CD4-positive, alpha-beta T cell (primary cell): ENCODE results near the gene VIPR2. TPM values are rescaled to one million over a fixed set of nuclear protein-coding genes. Genes with fewer than 3 reads are reported as not detected.
A peak's percentile ranks its signal among the peaks of the same experiment; 100 is the strongest.

Experiments used
- ATAC-seq: fragments of 200-7000 bp; cut with Tn5 transposase; one replicate; pipeline ENCODE4 v1.10.0; 2022; ENCODE audit warnings: mild to moderate bottlenecking; ENCODE audit not compliant: poor library complexity
- CTCF ChIA-PET: fragments of 350-600 bp; sonication (Branson Sonifier 250); formaldehyde crosslinking; loops from one replicate; lab custom pipeline; 2021; ENCODE audit warnings: antibody characterized with exemption, inconsistent platforms; lab: Charles Lee
- POLR2A ChIA-PET: fragments of 350-600 bp; sonication (Branson Sonifier 250); formaldehyde crosslinking; loops from one replicate; lab custom pipeline; 2021; ENCODE audit warnings: antibody characterized with exemption, inconsistent platforms; lab: Charles Lee
- DNase-seq, 14 experiments: peaks; one replicate each; pipeline ENCODE4 v3.0.0-alpha.2; 2013 to 2020; ENCODE audit warnings: mixed read lengths in 2 of 14
- H3K27ac ChIP-seq, 2 donors: one replicate each; pipeline versions ENCODE4 v1.5.1 to v1.7.0; 2013; ENCODE audit warnings: low read length in 2 of 2, low read depth in 1 of 2, mild to moderate bottlenecking in 1 of 2
- H3K27me3 ChIP-seq, 2 experiments: 1 replicate in 1 of 2; 2 replicates in 1 of 2; pipeline versions ENCODE4 v1.6.1 to v1.7.0; 2013; ENCODE audit warnings: low read length in 2 of 2, control low read depth in 1 of 2, mild to moderate bottlenecking in 1 of 2, moderate library complexity in 1 of 2; ENCODE audit not compliant: insufficient read depth in 2 of 2, control insufficient read depth in 1 of 2
- H3K36me3 ChIP-seq: one replicate; pipeline ENCODE4 v1.6.1; 2013; ENCODE audit warnings: low read length, control low read depth; ENCODE audit not compliant: insufficient read depth
- H3K4me1 ChIP-seq: one replicate; pipeline ENCODE4 v1.6.1; 2013; ENCODE audit warnings: low read length, control low read depth; ENCODE audit not compliant: insufficient read depth
- H3K4me3 ChIP-seq: one replicate; pipeline ENCODE4 v1.5.1; 2013; ENCODE audit warnings: mild to moderate bottlenecking, low read length, moderate library complexity
- H3K9me3 ChIP-seq, 2 experiments: 1 replicate in 1 of 2; 2 replicates in 1 of 2; pipeline versions ENCODE4 v1.6.1 to v1.7.0; 2013; ENCODE audit warnings: low read length in 2 of 2, mild to moderate bottlenecking in 2 of 2, control low read depth in 1 of 2, moderate library complexity in 1 of 2; ENCODE audit not compliant: control insufficient read depth in 1 of 2, insufficient read depth in 1 of 2
- H3K27ac Mint-ChIP-seq: one replicate; pipeline ENCODE4 v1.8.0; 2020; ENCODE audit warnings: mixed read lengths
- H3K27me3 Mint-ChIP-seq: one replicate; pipeline ENCODE4 v1.8.0; 2021; ENCODE audit warnings: mixed read lengths
- H3K36me3 Mint-ChIP-seq: one replicate; pipeline ENCODE4 v1.8.0; 2021; ENCODE audit warnings: low read depth, mixed read lengths
- H3K4me1 Mint-ChIP-seq: one replicate; pipeline ENCODE4 v1.8.0; 2021; ENCODE audit warnings: low read depth, mixed read lengths
- H3K4me3 Mint-ChIP-seq: one replicate; pipeline ENCODE4 v1.8.0; 2020; ENCODE audit warnings: mild to moderate bottlenecking, mixed read lengths
- H3K9me3 Mint-ChIP-seq: one replicate; pipeline ENCODE4 v1.8.0; 2020; ENCODE audit warnings: mixed read lengths
- CTCF ChIP-seq: fragments of 200-600 bp; IDR thresholded peaks from one replicate; pipeline ENCODE4 v1.8.0; 2022; ENCODE audit warnings: antibody characterized with exemption, mild to moderate bottlenecking
- intact Hi-C, 2 experiments: fragments of 100-400 bp; cut with DNase I in 1 of 2; cut with micrococcal nuclease in 1 of 2; formaldehyde crosslinking; loops; one replicate each; pipeline versions ENCODE4 v1.15.1 to v1.9.0; 2023 to 2025; cut with DNase I, micrococcal nuclease
- total RNA-seq, 174 experiments: library from RNA in 2 of 174; stranded (reverse) in 2 of 174; gene quantifications; one replicate each; pipeline ENCODE4 v1.2.3 and lab custom pipeline; 2021 to 2026

Gene VIPR2
- total RNA-seq, 2 experiments from 2014 or later, result 0.59 to 0.80 TPM

- H3K27me3 ChIP-seq, result peaks cover 18 to 24% of the 10 kb centered on the region in 2 experiments
- no peaks in the 10 kb centered on the region for H3K36me3 ChIP-seq
- intact Hi-C loops, result no loop called here
- peak in 1 of 14 experiments; percentile 24 for DNase-seq
- Mint-ChIP-seq H3K36me3 (no peaks in the 10 kb centered on the region), H3K4me1 (peaks cover 15% of the 10 kb centered on the region), H3K27ac (no peak overlapping the region), H3K4me3 (peak overlapping the region; percentile 35), H3K27me3 (peaks cover 18% of the 10 kb centered on the region), H3K9me3 (no peaks in the 10 kb centered on the region)
- no peak overlapping the region for H3K27ac ChIP-seq
- H3K4me3 ChIP-seq, result peak overlapping the region; percentile 43
- H3K9me3 ChIP-seq, result peaks cover 0 to 14% of the 10 kb centered on the region in 2 experiments
- ChIA-PET CTCF (no interaction called here), POLR2A (no interaction called here)
- TF ChIP-seq CTCF, result no peak
- H3K4me1 ChIP-seq, result peaks cover 15% of the 10 kb centered on the region
- ATAC-seq, result no peak
Measured at GRCh38 chr7:159031135-159031701, 113.4 kb downstream of the VIPR2 start.

- no peaks in the 10 kb centered on the region for H3K36me3 Mint-ChIP-seq
- ChIA-PET CTCF (no interaction called here), POLR2A (no interaction called here)
- H3K27me3 ChIP-seq, result peaks cover 18 to 24% of the 10 kb centered on the region in 2 experiments
- H3K27ac ChIP-seq, result no peak overlapping the region
- H3K4me3 ChIP-seq, result peak overlapping the region; percentile 43
- H3K9me3 ChIP-seq, result peaks cover 0 to 14% of the 10 kb centered on the region in 2 experiments
- H3K4me1 Mint-ChIP-seq, result peaks cover 17% of the 10 kb centered on the region
- DNase-seq, result peak in 3 of 14 experiments; percentile 7 to 34 (median 19)
- H3K9me3 Mint-ChIP-seq, result no peaks in the 10 kb centered on the region
- ATAC-seq, result peak; percentile 31
- intact Hi-C loops, result no loop called here
- peak overlapping the region; percentile 35 for H3K4me3 Mint-ChIP-seq
- H3K36me3 ChIP-seq, result no peaks in the 10 kb centered on the region
- H3K27me3 Mint-ChIP-seq, result peaks cover 19% of the 10 kb centered on the region
- TF ChIP-seq CTCF, result no peak
- H3K27ac Mint-ChIP-seq, result no peak overlapping the region
- peaks cover 15% of the 10 kb centered on the region for H3K4me1 ChIP-seq
Measured at GRCh38 chr7:159030490-159031134, 114.1 kb downstream of the VIPR2 start.

GRCh38 chr7:159028508-159029401, 115.9 kb downstream of the VIPR2 start:
- ChIA-PET CTCF (no interaction called here), POLR2A (interaction anchor here (0.9 kb wide), 1 partner anchor 52 kb away, joined by 3 read pairs; no protein-coding TSS in a partner anchor)
- no peak overlapping the region for H3K4me3 ChIP-seq
- H3K27ac ChIP-seq, result no peak overlapping the region
- H3K36me3 ChIP-seq, result no peaks in the 10 kb centered on the region
- intact Hi-C loops, result no loop called here
- H3K9me3 Mint-ChIP-seq, result no peaks in the 10 kb centered on the region
- peaks cover 19% of the 10 kb centered on the region for H3K27me3 Mint-ChIP-seq
- H3K4me3 Mint-ChIP-seq, result no peak overlapping the region
- peaks cover 15% of the 10 kb centered on the region for H3K4me1 ChIP-seq
- H3K27me3 ChIP-seq, result peaks cover 18 to 24% of the 10 kb centered on the region in 2 experiments
- H3K4me1 Mint-ChIP-seq, result peaks cover 17% of the 10 kb centered on the region
- H3K36me3 Mint-ChIP-seq, result no peaks in the 10 kb centered on the region
- peaks cover 0 to 14% of the 10 kb centered on the region in 2 experiments for H3K9me3 ChIP-seq
- peak in 2 of 14 experiments; percentile 3 to 30 for DNase-seq
- ATAC-seq, result no peak
- H3K27ac Mint-ChIP-seq, result no peak overlapping the region
- TF ChIP-seq CTCF, result no peak
